ENCODE measurements around the gene FRMPD4. TPM values are rescaled to one million over a fixed set of nuclear protein-coding genes. Genes with fewer than 3 reads are reported as not detected.

Gene FRMPD4
- total RNA-seq, 1 experiment from 2014 or later, result 1.4 TPM

- ChIA-PET CTCF (no interaction called here), POLR2A (no interaction called here)
- DNase-seq (ENCODE audit: low spot score), result no peak
- peaks cover 10% of the 10 kb centered on the region for H3K36me3 Mint-ChIP-seq
- no peak for ATAC-seq
- no peak overlapping the region for H3K4me3 Mint-ChIP-seq
- TF ChIP-seq ZNF396 (CRISPR knock-in tag; IDR thresholded peaks at IDR 0.05; ENCODE audit: borderline replicate concordance), result no peak
- TF ChIP-seq NR1H2 (CRISPR knock-in tag; IDR thresholded peaks at IDR 0.05), result no peak
- TF ChIP-seq PRDM15 (CRISPR knock-in tag; IDR thresholded peaks at IDR 0.05), result no peak
- TF ChIP-seq FOXJ3 (CRISPR knock-in tag; IDR thresholded peaks at IDR 0.05; ENCODE audit: borderline replicate concordance), result no peak
- no peak for TF ChIP-seq ZNF425 (CRISPR knock-in tag; conservative IDR thresholded peaks at IDR 0.05)
- no peak for TF ChIP-seq ZNF532 (CRISPR knock-in tag; IDR thresholded peaks at IDR 0.05; ENCODE audit: borderline replicate concordance)
- no peak overlapping the region for H3K27ac Mint-ChIP-seq
- no peaks in the 10 kb centered on the region for H3K27me3 Mint-ChIP-seq (ENCODE audit: low read depth)
- peaks cover 8% of the 10 kb centered on the region for H3K4me1 Mint-ChIP-seq
- peaks cover 15% of the 10 kb centered on the region for H3K9me3 Mint-ChIP-seq
Measured at GRCh38 chrX:12685541-12685940, 547.3 kb downstream of the FRMPD4 start.

GRCh38 chrX:12686331-12686730, 548.1 kb downstream of the FRMPD4 start:
- Mint-ChIP-seq H3K27me3 (ENCODE audit: low read depth) (no peaks in the 10 kb centered on the region), H3K4me1 (peaks cover 8% of the 10 kb centered on the region), H3K27ac (no peak overlapping the region), H3K36me3 (peaks cover 10% of the 10 kb centered on the region), H3K4me3 (no peak overlapping the region), H3K9me3 (peaks cover 15% of the 10 kb centered on the region)
- ChIA-PET POLR2A (no interaction called here), CTCF (no interaction called here)
- TF ChIP-seq ZNF263 (CRISPR knock-in tag; IDR thresholded peaks at IDR 0.05; ENCODE audit: low read depth) (no peak), USF1 (CRISPR knock-in tag; IDR thresholded peaks at IDR 0.05) (no peak), NR3C1 (CRISPR knock-in tag; conservative IDR thresholded peaks at IDR 0.05; ENCODE audit: low read depth) (no peak), TP53 (CRISPR knock-in tag; IDR thresholded peaks at IDR 0.05) (no peak), RORB (CRISPR knock-in tag; IDR thresholded peaks at IDR 0.05) (no peak), CBFB (CRISPR knock-in tag; IDR thresholded peaks at IDR 0.05; ENCODE audit: low read depth) (no peak), ERG (CRISPR knock-in tag; IDR thresholded peaks at IDR 0.05) (no peak), E2F1 (CRISPR knock-in tag; IDR thresholded peaks at IDR 0.05) (no peak), ZNF396 (CRISPR knock-in tag; IDR thresholded peaks at IDR 0.05; ENCODE audit: borderline replicate concordance) (no peak), JAZF1 (CRISPR knock-in tag; IDR thresholded peaks at IDR 0.05) (no peak), ARID4B (CRISPR knock-in tag; IDR thresholded peaks at IDR 0.05; ENCODE audit: borderline replicate concordance) (no peak), FOXJ3 (CRISPR knock-in tag; IDR thresholded peaks at IDR 0.05; ENCODE audit: borderline replicate concordance) (no peak), ZNF219 (CRISPR knock-in tag; IDR thresholded peaks at IDR 0.05; ENCODE audit: borderline replicate concordance) (no peak)
- ATAC-seq (no peak), DNase-seq (ENCODE audit: low spot score) (no peak)

Measured in WTC11 (cell line).